ENCODE measurements around the gene RAB36.

RAB36 gene

DNA sequence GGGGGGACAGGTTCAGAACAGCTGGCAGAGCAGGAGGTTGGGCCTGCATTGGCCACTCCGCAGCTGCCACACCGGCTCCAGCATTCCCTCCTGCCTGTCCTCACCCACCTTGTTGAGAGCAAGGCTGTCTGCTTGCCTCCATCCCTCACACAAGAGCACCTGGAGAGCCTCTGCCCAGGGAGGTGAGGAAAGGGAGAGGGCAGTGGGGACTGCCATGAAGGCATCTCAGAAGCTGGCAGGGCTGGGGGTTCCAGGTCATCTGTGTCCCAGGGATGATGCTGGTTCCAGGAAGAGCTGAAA is 30.6 kb upstream of the RAB36 start:
- TF ChIP-seq, protein P1, sequence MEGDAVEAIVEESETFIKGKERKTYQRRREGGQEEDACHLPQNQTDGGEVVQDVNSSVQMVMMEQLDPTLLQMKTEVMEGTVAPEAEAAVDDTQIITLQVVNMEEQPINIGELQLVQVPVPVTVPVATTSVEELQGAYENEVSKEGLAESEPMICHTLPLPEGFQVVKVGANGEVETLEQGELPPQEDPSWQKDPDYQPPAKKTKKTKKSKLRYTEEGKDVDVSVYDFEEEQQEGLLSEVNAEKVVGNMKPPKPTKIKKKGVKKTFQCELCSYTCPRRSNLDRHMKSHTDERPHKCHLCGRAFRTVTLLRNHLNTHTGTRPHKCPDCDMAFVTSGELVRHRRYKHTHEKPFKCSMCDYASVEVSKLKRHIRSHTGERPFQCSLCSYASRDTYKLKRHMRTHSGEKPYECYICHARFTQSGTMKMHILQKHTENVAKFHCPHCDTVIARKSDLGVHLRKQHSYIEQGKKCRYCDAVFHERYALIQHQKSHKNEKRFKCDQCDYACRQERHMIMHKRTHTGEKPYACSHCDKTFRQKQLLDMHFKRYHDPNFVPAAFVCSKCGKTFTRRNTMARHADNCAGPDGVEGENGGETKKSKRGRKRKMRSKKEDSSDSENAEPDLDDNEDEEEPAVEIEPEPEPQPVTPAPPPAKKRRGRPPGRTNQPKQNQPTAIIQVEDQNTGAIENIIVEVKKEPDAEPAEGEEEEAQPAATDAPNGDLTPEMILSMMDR (conservative IDR thresholded peaks at IDR 0.05; ENCODE audit: low read depth, low read length) = no peak
- H3K4me3 ChIP-seq (ENCODE audit: low read length) = no peak overlapping the region
- DNase-seq (ENCODE audit: low read depth) = no peak

DNA sequence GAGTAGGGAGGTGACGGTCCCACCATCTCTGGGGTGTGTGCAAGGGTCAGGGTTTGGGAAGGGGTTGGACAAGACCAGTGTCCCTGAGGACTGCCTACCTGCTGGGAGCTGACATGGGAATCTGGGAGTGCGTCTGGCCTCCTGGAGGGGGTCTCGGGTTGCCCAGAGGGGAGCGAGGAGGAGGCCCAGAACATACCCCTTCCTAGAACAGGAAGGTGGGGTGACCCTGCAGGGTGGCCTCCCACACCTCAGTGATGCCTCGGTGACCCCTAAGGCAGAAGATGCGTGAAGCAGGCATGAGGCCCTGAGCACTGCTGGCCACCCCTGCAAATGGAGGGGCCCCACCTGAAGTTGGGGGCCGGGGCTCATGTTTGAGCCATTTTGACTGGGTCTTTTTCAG is 29.9 kb upstream of the RAB36 start:
- H3K4me3 ChIP-seq (ENCODE audit: low read length) = no peak overlapping the region
- TF ChIP-seq, protein P1 (conservative IDR thresholded peaks at IDR 0.05; ENCODE audit: low read depth, low read length) = no peak
- no peak for DNase-seq (ENCODE audit: low read depth)

DNA sequence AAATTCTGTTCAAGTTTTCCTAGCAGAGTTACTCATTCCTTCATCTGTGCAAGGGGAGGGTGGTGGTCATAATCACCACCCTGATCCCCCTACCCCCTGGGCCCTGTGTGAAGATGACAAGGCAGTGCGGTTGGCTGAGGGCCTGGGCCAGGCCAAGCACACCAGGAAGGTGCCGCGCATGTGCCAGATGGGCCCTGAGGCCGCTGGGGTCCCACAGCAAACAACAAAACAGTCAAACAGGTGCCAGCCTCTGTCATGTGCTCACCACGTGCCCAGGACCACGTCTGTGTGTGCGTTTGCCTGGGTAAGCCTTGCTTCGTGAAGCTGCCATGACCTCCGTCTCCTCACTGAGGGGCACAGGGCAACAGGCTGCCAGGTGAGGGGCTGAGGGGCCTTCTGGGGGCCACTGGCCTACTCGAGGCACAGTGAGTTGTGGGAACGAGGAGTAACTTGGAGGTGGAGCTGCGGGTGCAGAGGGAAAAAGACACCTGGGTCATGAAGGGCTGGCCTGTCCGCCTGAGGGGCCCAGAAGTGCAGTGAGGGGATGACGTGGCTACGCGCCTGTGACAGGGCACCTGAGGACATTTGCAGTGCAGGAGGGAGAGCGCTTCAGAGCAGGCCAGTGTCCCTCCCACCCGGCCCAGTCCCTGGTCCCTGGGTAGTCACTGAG is 29.3 kb upstream of the RAB36 start:
- TF ChIP-seq, protein P1 (conservative IDR thresholded peaks at IDR 0.05; ENCODE audit: low read depth, low read length) = no peak
- H3K4me3 ChIP-seq (ENCODE audit: low read length) = no peak overlapping the region
- DNase-seq (ENCODE audit: low read depth) = no peak

DNA sequence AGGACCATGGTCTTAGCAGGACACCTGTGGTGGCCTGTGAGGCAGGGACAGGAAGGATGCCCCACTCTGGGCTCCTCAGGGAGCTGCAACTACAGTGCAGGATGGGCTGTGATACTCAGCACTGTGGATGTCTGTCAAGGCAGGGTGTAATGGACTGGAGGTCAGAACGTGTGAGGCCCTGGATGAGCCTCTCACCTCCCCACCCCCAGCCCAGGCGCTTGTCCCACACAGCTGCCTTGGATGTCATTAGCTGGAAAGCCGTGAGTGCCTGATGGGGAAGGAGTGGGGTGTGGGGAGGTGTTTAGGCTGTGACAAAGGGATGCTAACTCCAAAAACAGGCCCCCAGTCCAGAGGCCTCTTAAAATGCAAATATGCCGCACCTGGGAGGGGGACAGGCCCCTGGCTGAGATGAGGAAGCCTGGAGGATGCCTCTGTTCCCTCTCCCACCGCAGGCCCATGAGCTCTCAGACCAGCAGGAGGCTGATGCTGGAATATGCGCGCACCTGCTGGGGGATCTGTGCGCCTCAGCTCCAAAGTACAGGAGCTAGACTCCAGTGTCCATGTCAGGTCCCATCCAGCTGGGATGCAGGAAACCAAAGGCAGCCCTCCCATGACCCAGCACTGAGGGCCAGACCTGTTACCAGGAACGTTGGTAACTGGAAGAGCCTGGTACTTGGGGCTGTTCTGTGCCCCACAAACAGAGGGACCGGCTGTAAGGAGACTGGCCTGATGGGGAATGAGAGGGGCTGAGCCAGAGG is 28.6 kb upstream of the RAB36 start:
- no peak for DNase-seq (ENCODE audit: low read depth)
- no peak overlapping the region for H3K4me3 ChIP-seq (ENCODE audit: low read length)
- TF ChIP-seq, protein P1 (conservative IDR thresholded peaks at IDR 0.05; ENCODE audit: low read depth, low read length) = no peak

DNA sequence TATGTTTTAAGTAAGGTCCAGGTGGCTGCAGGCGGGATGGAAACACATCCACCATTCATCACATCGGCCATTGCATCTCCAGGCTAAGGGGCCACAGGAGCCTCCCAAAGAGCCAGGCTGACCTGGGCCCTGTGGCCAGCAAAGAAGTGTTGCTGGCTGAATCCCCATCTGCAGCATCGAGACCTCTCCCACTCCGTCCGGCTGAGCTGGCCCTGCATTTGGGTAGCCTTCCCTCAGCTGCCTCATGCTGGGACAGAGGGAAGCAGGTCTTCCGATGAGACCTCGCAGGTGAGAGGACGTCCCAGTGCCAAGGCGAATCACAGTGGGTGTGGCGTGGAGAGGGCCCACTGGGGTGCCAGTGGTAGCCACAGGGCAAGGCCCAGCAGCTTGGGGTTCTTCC is 28.0 kb upstream of the RAB36 start:
- DNase-seq (ENCODE audit: low read depth) = no peak
- TF ChIP-seq, protein P1 (conservative IDR thresholded peaks at IDR 0.05; ENCODE audit: low read depth, low read length) = no peak
- H3K4me3 ChIP-seq (ENCODE audit: low read length) = no peak overlapping the region

DNA sequence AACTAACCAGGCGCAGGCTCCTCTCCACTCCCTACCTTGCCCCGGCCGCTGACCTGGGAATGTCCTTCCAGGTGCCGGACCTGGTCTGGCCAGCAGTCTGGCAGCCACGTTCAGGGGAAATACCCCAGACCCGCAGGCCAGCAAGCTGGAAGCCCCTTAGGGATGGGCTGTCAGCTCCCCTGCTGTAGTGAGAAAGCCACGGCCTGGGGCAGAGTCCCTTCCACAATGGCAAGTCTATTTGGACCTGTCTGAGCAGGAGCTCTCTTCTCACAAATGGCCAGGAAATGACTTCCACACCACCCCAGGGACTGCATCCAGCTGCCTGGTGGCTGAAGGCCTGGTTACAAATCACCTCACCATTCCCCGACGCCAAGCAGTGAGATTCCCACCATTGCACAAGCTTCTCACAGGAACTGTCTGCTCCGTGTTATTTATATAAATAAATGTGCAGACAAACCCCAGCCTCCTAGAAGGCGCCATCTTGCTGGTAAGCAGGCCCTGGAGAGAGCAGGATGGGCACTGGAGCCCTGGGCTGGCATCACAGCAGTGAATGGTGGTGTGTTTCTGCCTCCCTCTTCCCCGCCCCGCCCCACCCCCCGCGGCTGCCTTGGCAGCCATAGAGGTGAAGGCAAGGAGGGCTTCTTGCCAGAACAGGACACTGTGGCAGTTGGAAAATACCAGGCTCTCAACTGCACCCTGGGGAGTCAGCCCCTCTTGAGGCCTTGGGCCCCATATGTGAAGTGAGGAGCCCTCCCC is 27.2 kb upstream of the RAB36 start:
- H3K4me3 ChIP-seq (ENCODE audit: low read length) = no peak overlapping the region
- DNase-seq (ENCODE audit: low read depth) = no peak
- TF ChIP-seq, protein P1 (conservative IDR thresholded peaks at IDR 0.05; ENCODE audit: low read depth, low read length) = no peak
